GM19240 (cell line): Measurements from ENCODE around the gene SCAMP5.

Source experiments
- DNase-seq: peaks from one replicate; pipeline ENCODE4 v3.0.0; 2011; ENCODE audit warnings: low spot score; ENCODE audit not compliant: insufficient read length

The SCAMP5 gene

GRCh38 chr15:74995182-74995778 lies at the start of gene SCAMP5:
TSS of gene SCAMP5 (plus strand) at chr15:74995563. CDS start at chr15:75011840, 16,277 bp downstream.
- DNase-seq = peak; percentile 96

GRCh38 chr15:74950078-74950908 lies 45.1 kb upstream of the SCAMP5 start:
- DNase-seq = no peak

DNA sequence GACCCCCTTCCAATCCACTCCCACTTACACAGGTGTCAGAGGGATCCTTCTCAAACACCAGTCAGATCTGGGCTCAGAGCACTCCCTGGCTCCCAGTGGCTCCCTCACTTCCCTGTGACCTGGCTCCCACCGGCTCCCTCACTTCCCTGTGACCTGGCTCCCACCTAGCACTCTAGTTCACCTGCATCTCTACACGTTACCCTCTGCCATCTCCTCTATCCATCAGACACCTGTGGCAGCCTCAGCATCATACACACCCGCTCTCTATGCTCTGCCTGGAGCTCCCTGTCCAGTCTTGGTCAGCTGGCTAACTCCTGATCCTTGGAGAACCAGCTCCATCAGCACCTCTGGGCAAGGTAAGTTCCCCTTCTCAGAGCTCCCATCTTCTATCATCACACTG lies 44.4 kb upstream of the SCAMP5 start:
- no peak for DNase-seq

GRCh38 chr15:74954515-74954914 lies 40.8 kb upstream of the SCAMP5 start:
- DNase-seq = no peak

DNA sequence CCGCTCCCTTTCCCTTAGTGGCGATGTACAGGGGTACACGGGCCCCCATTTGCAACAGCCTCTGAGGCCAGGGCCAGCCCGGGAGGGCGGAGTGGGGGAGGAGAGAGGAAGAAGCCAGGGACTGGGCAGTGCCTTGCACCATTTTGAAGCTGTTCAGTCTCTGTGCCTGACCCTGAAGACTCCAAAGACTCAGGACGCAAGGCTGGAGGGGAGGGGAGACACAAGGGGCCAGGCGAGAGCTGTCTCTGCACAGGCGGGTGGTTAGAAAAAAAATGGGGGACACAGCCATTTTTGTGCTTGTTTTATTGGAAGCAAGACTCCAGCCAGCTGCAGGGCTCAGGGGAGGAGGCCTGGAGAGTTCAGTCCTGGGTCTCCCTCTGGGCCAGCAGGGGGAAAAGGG lies 40.3 kb upstream of the SCAMP5 start:
- no peak for DNase-seq

DNA sequence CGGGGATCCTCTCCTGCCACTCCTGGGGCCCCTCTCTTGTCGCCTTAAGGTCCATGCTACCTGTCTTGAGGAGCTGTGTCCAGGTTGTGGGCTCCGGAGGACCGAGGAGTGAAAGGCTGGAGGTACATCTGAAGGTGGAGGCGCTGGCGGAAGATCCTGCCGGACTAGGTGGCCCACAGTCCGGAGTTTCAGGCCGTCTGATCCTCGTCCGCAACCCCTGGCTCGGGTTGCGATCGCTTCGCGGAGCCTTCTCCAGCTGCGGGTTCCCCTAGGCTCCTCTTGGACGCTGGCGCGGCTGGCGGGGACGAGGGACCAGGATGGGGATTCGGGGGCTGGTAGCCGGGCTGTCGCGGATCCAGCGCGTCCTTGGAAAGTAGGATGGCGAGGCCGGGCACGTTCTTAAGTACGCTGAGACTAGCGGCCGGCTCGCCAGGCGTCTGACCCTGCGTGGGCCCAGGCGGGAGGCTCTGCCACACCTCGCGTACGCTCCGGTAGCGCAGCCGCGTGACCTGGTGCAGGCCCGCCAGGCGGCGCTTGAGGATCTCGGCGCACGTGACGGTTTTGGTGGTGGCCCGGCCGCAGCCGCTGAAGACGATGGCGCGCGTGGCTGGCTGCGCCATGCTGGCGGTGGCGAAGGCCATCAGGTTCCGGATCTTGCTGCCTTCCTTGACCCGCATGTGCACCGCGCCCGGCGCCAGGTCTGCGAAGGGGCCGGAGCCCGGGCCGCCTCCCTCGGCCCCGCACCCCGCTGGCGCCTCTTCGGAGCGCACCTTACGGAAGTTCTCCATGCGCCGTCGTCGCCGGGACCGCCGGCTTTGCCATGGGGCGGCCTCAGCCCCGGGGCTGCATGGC lies 39.3 kb upstream of the SCAMP5 start:
- DNase-seq = no peak

- peak; percentile 53 for DNase-seq
Measured at GRCh38 chr15:74956648-74957475, 38.5 kb upstream of the SCAMP5 start, which contains the start of gene RPP25. TSS of gene RPP25 (minus strand) at chr15:74956772. CDS start at chr15:74956583, 189 bp downstream.

DNA sequence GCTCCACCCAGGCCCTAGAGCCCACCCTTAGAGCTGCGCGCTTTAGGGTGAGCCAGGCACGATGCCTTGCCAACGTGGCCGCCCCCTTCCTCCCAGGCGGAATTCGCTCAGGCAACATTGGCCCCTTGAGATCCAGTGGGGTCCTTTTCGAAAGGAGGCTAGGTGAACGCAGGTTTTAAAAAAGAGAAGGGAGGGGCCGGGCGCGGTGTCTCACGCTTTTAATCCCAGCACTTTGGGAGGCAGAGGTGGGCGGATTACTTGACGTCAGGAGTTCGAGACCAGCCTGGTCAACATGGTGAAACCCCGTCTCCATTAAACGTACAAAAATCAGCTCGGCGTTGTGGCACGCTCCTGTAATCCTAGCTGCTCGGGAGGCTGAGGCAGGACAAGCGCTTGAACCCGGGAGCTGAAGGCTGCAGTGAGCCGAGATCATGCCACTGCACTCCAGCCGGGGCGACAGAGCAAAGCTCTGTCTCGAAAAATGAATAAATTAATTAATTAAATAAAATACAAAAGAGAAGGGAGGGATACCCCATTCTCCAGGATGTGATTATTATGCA lies 37.8 kb upstream of the SCAMP5 start:
- DNase-seq = no peak

GRCh38 chr15:74958320-74958907 lies 36.9 kb upstream of the SCAMP5 start:
- DNase-seq = no peak

- no peak for DNase-seq
Measured at GRCh38 chr15:74958908-74959585, 36.3 kb upstream of the SCAMP5 start.

GRCh38 chr15:74959586-74959939 lies 35.8 kb upstream of the SCAMP5 start:
- no peak for DNase-seq

- DNase-seq = no peak
Measured at GRCh38 chr15:74960286-74960685, 35.1 kb upstream of the SCAMP5 start.

- DNase-seq = no peak
Measured at GRCh38 chr15:74960995-74961588, 34.3 kb upstream of the SCAMP5 start.

DNA sequence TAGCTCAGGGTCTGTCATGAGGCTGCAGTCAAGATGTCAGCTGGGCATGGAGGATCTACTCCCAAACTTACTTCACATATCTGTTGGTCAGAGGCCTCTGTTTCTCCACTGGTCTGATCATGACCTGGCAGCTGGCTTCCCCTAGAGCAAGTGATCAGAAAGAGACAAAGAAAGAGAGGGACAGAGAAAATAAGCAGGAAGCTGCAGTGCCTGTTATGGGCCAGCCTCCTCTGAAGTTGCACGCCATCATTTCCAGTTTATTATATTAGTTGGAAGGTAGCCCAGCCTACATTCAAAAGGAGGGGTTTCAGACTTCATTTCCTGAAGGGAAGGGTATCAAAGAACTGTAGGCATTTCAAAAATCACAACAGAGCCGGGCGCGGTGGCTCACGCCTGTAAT lies 33.7 kb upstream of the SCAMP5 start:
- DNase-seq = no peak

DNA sequence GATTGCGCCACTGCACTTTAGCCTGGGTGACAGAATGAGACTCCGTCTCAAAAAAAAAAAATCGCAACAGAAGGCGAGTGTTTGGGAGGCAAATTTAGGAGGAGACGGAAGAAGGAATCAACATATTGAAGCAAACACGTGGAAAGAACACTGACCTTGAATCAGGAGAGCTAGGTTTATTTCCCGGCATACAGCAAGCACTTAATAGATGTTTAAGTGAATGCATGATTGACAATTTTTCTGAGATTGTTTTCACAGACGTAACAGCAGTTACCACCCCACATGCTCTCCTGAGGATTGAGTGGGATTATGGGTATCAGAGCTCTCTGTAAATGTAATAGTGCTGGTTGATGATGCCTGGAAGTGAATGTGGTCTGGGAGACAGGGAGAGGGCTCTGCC lies 33.1 kb upstream of the SCAMP5 start:
- DNase-seq = no peak

DNA sequence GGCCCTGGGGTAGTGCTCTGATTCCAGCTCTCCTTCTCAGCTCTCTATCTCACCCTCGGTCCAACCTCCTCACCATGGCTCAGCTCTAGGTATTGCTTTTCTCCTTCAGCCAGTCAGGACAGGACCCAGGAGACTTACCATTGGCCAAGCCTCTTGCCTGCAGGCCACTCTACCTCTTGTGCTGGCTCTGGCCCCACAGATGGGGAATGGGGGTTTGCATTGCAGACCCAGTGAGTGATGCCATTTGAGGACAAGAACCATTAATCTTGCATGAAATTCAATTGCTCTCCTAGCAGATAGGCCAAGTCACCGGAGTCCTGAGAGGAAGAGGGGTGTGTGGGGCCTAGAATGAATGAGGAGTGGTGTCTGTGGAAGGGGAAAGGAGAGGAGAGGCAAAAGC lies 32.7 kb upstream of the SCAMP5 start:
- DNase-seq = no peak

DNA sequence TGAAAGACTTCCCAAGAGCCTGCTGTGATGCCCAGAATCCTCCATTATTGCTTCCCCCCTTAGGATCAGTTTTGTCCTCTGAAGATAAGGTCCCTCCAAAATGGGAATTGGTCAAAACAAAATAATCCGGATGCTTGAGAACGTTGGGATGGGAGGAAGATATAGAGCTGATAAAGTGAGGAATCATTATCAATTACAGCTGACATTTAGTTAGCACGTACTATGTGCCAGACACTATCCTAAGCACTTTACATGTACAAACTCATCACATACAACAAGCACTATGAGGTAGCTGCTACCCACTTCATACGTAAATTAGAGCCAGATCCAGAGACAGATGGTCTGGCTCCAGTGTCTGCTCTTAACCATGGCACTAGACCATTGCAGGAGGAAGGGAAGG lies 32.1 kb upstream of the SCAMP5 start:
- DNase-seq = no peak

GRCh38 chr15:74964794-74965193 lies 30.6 kb upstream of the SCAMP5 start:
- no peak for DNase-seq

GRCh38 chr15:74967670-74968069 lies 27.7 kb upstream of the SCAMP5 start:
- no peak for DNase-seq

GRCh38 chr15:74976159-74976558 lies 19.2 kb upstream of the SCAMP5 start:
- DNase-seq = no peak
